ENCODE data around the gene CLK4.

Gene CLK4

GRCh38 chr5:178587763-178588611 lies 38.9 kb downstream of the CLK4 start:
- no peak for DNase-seq (ENCODE audit: low read depth in 2 of 2)

DNA sequence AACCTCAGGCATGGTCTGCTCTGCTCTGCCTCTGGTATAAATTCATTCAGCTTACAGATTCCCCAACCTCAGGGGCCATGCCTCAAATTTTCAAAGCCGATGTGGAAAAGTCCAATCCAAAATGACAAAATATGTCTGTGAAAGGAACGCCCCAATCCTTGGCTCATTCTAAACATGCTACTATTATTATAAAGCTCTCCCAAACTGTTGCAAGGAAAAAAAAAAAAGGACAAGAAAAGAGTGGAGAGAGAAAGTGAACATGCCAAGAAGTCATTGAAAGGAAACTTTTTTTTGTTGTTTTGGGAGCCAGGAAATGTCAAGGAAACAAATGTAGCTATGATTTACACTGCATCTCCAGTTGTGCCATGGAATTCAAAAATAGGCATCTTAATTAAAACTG lies 40.5 kb downstream of the CLK4 start:
- DNase-seq (ENCODE audit: low read depth in 2 of 2), result no peak

- DNase-seq (ENCODE audit: low read depth in 2 of 2), result peak in 1 of 2 donors; percentile 35
Observed at GRCh38 chr5:178585421-178585820, 41.4 kb downstream of the CLK4 start.

DNA sequence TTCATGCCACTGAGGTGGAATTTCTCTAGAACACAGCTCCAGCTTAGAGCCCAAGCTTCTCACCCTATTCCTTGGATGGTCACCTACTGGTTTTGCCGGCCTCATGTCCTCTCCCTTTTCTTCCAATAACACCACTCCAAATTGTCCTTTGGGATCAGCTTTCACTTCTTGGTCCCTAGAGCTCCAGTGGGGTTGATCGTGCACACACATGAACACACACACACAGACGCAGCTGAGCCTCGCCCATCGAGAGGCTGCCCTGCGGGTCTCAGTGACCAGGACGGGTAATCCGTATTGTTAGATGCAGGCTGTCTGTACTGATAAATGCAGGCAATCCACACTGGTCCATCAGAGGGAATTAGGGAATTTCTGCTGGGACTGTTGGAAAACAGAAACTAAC lies 43.6 kb downstream of the CLK4 start:
- no peak for DNase-seq (ENCODE audit: low read depth in 2 of 2)

- no peak for DNase-seq (ENCODE audit: low read depth in 2 of 2)
Observed at GRCh38 chr5:178582291-178582690, 44.6 kb downstream of the CLK4 start.

DNA sequence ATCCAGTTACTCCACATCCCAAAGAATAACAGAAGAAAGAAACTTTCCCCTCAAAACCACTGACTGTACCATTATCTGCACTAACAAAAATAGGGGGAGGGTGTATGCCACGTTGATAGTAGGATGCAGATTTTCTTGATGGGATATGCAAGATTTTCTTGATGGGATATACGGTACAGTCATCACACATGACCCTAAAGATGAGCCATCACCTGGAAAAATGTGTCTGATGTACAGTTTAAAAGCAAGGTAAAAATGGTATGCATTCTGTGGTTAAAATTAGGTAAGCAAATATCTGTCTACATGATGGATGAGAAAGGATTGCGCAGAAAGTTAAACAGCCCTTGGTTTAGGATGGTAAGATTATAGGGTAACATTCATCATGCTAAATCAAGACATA lies 45.2 kb downstream of the CLK4 start:
- no peak for DNase-seq (ENCODE audit: low read depth in 2 of 2)

DNA sequence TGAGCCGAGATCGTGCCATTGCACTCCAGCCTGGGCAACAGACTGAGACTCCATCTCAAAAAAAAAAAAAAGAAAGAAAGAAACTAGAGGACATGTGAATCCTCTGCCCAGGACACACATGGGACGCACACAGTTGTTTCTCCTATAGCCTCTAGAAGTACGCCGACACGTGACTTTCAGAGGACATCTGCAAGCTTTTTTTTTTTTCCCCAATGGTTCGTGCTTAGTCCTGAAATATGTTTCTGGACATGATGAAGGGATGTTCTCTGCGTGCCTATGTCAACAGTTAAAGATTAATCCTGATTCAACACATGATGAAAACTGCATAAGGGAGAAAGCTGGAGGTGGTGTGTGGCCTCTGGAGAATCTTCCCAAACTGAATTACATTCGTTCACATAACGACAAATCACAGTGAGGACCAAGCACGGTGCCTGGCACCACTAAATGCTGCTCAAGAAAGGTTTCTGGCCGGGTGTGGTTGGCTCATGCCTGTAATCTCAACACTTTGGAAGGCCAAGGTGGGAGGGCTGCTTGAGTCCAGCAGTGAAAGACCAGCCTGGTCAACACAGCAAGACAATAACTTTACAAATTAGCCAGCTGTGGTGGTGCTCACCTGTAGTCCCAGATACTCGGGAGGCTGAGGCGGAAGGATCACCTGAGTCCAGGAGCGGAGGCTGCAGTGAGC lies 46.4 kb downstream of the CLK4 start:
- DNase-seq (ENCODE audit: low read depth in 2 of 2), result no peak

DNA sequence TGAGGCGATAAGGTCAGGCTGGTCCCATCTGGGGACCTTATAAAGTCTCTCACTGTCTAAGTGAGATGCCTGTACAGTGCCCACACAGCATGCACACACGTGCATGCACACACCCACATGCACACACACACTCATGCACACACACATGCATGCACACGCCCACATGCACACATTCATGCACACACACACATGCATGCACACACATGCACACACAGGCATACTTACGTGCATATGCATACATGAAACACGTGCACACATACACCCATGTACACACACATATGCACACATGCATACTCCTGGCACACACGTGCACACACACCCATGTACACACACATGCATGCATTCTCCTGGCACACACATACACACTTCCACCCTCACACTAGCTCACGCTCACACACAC lies 48.9 kb downstream of the CLK4 start:
- no peak for DNase-seq (ENCODE audit: low read depth in 2 of 2)

DNA sequence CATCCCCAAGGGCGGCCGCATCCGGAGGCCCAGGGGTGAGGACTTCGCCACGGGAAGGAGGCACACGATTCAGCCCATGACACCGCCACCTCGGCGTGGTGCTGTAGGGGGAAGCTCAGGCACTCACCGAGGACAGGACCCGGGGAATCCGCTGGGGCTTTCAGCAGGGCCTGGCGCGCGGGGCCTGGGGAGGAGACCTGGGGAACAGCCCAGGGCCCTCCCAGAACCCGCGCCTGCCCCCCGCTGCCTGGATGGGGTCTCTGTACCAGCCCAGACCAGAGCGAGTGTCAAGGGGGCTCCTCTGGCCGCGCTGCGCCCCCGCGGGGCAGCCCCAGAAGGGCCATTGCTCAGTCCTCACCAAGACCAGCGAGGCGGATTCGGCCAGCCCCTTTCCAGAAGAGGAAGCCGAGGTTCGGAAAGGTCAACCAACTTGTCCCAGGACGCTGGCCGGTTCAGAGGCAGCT lies 49.4 kb downstream of the CLK4 start:
- no peak for DNase-seq (ENCODE audit: low read depth in 2 of 2)

DNA sequence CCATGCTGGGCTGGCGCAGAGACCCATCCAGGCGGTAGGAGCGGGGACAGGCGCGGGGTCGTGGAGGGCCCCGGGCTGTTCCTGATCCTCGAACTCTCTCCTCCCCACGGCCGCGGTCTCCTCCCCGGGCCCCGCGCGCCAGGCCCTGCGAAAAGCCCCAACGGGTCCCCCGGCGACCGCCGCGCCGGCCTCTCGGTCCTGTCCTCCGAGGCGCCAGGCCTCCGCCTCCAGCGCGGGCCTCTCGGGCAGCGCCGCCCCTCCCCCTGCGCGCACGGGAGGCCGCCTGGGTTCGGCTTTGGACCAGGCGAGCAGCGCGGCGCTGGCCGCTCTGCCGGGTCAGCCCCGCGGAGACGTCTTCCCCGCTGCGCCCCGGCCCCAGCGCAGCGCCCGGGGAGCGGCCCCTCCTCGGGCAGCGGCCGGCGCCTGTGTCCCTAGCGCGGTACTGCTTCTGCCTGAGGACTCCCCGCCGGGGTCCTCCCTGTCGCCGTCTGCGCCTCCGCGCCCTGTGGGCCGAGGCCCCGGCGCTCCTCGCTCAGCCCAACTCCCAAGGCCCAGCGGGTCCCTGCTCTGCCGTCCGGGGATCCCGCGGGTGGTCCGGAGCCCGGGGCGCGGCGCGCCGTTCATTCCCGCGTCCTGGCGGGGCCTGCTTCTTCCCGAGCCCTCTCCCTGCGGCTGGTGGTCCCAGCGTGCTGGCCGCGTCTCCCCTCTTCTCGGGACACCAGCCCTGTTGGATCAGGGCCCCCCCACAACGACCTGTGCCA lies 50.1 kb downstream of the CLK4 start:
- no peak for DNase-seq (ENCODE audit: low read depth in 2 of 2)

GRCh38 chr5:178573216-178573615 lies 53.6 kb downstream of the CLK4 start:
- no peak for DNase-seq (ENCODE audit: low read depth in 2 of 2)

DNA sequence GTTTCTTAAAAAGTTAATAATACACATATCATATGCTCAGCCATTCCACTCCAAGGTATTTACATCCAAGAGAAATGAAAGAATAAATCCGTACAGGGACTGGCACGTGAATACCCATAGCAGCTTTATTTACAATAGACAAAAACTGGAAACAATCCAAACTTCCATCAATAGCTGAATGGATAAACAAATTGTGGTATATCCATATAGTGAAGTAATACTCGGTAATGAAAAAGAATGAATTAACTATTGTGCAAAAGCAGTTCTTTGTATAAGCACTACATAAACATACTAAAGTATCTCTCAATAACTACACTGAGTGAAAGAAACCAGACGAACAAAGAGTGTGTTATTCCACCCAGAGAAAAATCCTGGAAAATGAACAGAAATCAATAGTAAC lies 54.2 kb downstream of the CLK4 start:
- DNase-seq (ENCODE audit: low read depth in 2 of 2), result no peak

DNA sequence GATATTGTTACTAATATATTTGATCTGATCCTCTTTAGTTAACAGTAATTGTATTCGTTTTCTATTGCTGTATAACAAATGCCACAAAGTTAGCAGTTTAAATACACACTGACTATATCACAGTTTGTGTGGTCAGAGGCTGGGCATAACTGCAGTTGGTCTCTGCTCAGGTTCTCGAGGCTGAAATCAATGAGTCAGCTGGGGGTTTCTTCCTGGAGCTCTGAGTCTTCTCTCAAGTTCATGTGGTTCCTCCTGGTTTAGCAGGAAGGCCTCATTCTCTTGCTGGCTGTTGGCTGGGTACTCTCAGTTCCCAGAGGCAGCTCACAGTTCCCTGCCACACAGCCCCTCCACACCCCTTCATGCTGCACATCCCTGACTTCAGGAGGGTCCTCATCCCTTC lies 57.4 kb downstream of the CLK4 start:
- no peak for DNase-seq (ENCODE audit: low read depth in 2 of 2)

DNA sequence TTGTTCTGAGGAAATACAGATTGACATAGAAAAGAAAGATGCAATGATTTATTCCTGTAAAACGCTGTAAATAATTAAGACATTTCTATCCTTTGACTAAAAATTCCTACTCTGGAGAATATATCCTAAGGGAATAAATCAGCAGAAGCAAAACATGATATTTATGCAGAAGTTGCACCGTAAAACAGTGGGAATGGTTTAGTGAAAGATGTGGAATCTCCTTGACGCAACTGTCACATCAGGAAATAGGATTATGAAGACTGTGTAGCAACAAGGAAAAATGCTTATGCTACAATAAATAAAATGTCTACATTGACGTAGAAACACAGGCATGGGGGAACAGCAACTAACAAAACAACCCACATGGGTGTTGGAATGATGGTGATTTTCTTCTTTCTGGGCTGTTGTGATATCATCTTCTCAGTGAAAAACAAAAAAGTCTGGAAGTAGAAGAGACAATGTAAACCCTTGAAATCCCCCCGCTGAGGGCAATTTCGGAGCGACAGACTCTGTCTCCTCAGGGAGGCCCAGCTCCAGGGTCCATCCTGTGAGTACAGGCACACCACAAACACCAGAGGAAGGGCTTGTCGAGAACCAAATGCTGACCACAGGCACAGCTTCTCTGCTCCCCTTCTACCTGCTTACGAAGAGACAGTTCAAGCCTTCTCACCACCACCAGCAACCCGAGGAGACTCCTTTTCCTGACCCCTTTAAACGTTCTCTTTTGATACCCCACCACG lies 61.9 kb downstream of the CLK4 start:
- DNase-seq (ENCODE audit: low read depth in 2 of 2), result no peak

- no peak for DNase-seq (ENCODE audit: low read depth in 2 of 2)
Observed at GRCh38 chr5:178564397-178564796, 62.5 kb downstream of the CLK4 start.

DNA sequence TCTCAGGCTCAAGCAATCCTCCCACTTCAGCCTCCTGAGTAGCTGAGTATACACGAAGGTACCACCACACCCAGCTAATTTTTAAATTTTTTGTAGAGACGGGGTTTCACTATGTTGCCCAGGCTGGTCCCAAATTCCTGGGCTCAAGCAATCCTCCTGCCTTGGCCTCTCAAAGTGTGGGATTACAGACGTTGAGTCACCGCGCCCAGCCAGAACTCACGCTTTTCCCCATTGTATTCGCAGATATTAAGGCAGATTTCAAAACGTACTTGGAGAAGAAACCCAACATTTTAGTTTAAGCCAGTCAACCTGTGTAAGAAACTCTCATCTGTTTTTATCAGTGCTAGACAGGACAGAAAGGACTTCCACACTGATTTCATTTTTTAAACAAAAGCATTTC lies 63.2 kb downstream of the CLK4 start:
- DNase-seq (ENCODE audit: low read depth in 2 of 2), result no peak

DNA sequence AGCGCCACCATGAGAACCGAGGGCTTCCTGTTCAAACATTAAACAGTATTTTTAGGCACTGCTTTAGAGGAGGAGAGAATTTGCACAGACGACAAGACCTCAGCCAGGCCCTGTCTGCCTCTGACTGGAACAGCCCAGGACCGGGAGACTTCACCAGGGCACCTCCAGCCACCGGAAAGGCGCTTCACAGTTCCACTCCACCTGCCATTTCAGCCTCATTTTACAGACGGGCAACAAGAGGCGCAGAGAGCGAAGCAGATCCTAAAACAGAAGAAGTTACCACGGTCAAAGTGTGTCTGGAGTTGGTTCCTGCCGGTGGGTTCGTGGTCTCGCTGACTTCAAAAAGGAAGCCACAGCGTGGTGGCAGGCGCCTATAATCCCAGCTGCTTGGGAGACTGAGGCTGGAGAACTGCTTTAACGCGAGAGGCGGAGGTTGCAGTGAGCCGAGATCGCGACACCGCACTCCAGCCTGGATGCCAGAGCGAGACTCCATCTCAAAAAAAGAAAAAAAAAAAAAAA lies 65.0 kb downstream of the CLK4 start:
- DNase-seq (ENCODE audit: low read depth in 2 of 2), result no peak

- no peak for DNase-seq (ENCODE audit: low read depth in 2 of 2)
Observed at GRCh38 chr5:178560911-178561310, 65.9 kb downstream of the CLK4 start.

DNA sequence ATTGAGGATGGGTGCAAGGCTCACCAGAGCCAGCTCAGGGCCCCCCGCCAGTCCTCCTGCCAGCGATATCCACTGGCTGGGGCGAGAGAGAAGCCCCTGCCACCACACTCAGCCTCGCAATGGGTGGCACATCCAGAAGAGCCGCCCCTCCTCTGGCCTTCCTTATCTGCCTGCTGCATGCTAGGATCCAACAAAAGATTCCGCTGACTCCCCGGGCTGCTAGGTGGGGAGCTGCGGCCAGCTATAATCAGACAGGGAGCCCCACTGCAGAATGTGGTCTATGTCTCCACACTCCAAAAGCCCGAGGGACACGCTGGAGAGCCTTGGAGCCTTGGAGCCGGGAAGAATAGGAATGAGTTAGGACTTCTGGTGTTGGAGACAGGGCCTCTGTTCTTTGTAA lies 69.4 kb downstream of the CLK4 start:
- no peak for DNase-seq (ENCODE audit: low read depth in 2 of 2)

GRCh38 chr5:178555771-178556211 lies 71.1 kb downstream of the CLK4 start:
- DNase-seq (ENCODE audit: low read depth in 2 of 2), result no peak

GRCh38 chr5:178555005-178555404 lies 71.8 kb downstream of the CLK4 start:
- no peak for DNase-seq (ENCODE audit: low read depth in 2 of 2)

GRCh38 chr5:178554311-178554710 lies 72.5 kb downstream of the CLK4 start:
- DNase-seq (ENCODE audit: low read depth in 2 of 2), result no peak
